Gastroesophageal sphincter (tissue), 3 donors: ENCODE measurements around the gene GALNT10.

Experiments used
- CTCF ChIP-seq, 4 experiments: fragments of 200-600 bp in 2 of 4; fragments of 450-650 bp in 2 of 4; sonication (generic) in 1 of 4; IDR thresholded peaks; one replicate each; pipeline ENCODE4 v1.5.1; 2017 to 2019; ENCODE audit warnings: antibody characterized with exemption in 4 of 4, mild to moderate bottlenecking in 2 of 4, moderate library complexity in 2 of 4
- EP300 ChIP-seq: sonication (generic); formaldehyde crosslinking; IDR thresholded peaks from one replicate; pipeline ENCODE4 v1.6.1; 2017; ENCODE audit warnings: antibody characterized with exemption, mild to moderate bottlenecking

GRCh38 chr5:154271466-154271865, 80.9 kb downstream of the GALNT10 start:
- TF ChIP-seq CTCF (IDR thresholded peaks at IDR 0.05), result no peak
- TF ChIP-seq EP300, result no peak
